ENCODE measurements around the gene GSN. TPM values are rescaled to one million over a fixed set of nuclear protein-coding genes. Genes with fewer than 3 reads are reported as not detected.

The GSN gene
- total RNA-seq, 1 experiment from 2014 or later, result 229 TPM

DNA sequence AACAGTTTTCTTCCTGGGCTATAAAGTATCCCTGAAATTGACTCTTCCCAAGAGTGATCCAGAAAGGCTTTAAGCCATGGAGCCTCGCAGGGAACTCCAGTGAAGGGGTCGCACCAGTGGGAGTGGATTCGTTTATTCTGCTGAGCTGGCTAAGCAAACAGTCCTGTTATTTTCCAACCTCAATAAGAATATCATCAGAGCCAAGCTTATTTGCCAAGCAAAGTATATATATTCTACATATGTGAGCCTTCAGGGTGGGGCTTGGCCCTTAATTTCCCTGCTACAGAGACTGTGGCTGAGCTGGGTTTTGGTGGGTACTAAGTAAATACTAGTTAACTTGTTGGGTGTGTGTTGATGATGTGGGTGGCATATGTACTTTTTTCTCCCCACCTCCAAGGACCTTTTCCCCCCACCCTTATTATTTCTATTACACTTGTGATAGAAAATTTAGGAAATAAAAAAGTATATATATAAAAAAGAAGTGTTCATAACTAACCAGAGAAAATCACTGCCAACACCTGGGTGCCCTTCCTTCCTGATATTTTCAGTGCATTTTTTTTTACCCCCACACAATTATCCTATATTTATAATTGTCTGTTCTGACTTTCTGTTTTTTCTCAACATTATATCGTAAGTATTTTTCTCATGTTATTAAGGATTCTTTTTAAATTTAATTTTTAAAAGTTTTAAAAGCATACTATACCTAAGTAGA is 5.3 kb downstream of the GSN start:
- DNase-seq (ENCODE audit: low read depth), result no peak

DNA sequence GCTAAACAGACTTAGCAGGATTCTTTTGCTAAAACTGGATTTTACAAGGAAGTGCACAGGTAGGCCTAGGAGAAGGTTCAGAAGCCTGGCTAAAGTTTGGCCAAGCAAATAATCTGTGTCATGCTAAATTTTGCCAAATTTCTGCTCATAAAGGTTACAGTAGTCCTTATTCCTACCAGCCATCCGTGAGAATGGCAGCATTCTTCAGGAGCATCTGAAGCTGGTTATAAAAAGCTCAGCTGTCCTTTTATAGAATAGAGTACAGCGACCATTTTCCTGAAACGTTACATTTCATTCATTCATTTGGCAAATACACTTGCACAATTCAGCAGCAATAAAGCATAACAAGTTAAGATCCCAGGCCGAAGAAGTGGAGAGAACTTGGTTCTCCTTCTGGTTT is 6.9 kb downstream of the GSN start:
- DNase-seq (ENCODE audit: low read depth), result no peak

DNA sequence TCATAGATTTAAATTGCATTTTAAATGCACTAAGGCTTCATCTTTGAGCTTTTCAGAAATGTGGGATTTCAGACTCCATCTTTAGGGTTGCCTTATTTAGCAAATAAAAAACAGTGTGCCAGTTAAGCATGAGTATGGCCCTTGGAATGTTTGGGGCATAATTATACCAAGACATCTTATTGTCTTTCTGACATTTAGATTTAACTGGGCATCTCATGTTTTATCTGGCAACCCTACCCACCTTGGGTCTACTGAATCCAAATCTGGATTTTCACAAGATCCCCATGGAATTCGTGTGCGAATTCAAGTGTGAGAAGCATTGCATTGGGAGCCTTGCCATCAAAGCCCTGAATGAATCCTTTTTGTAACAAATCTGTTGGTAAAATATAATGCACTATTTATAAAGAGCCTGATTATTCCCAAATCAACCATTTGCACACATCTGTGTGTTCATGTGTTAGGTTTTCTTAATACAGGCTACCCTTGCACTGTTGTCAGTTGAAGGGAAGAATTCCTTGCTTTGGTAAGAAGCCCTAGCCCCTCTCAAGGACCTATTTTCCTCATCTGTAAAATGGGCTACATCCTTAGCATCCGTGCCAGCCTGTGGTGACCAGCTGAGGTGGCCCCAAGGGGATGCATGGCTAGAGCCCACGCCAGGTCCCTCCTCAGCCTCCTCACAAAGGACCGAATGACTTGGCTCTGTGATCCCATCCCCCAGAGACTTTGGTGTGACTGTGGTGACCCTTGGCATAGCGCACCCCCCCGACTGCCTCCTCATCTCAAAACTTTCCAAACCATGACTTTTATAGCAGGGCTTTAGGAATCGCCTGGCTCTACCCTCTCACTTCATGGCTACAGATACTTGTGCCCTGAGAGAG is 8.1 kb downstream of the GSN start:
- no peak for DNase-seq (ENCODE audit: low read depth)

DNA sequence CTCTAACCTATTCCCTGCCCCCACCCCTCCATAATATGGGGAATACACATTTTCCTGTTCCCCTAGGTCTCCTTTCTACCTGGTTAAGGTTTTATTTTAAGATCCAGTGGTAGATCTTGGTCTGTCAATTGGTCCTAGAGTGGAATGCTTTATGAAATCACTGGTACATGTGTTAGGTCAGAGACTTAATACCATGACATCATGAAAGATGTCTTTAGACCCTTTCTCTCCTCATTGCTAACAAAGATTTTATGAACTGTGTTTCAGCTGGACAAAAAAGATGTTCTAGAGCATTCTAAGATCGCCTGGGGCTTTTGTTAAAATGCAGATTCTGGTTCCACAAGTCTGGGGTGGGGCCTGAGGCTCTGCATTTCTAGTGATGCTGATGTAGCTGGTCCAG is 9.1 kb downstream of the GSN start:
- DNase-seq (ENCODE audit: low read depth), result no peak

DNA sequence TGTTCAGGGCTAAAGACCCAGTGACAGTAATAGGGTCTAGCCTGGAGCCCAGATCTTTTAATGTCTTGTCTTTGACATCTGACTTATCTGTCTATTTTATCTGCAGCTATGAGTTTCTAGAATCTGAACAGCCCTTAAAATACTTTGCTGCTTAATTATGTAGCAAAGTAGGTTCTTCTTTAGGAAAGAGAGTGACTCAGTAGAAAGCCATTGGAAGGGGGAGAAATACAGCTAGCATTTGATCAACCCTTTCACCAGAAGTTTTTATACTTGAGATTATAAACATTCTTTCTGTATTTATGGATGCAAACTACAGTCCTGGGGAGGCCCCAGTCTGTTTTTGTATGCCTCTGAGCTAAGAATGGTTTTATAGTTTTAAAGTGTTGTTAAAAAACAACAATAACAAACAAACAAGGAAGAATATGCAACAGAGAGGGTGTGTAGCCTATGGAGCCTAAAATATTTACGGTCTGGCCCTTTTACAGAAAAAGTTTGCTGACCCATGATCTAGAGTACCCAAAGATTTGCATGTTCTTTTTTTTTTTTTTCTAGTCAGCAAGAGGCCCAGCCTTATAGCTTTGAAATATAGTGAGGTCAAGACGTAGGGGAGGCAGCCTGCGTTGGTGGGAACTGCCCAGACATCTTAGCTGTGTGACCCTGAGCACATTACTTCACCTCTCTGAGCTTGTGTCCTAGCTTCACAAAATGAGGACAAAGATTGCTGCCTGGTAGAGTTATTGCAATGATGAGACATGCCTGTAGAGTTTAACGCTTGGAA is 9.7 kb downstream of the GSN start:
- DNase-seq (ENCODE audit: low read depth), result peak; percentile 49

DNA sequence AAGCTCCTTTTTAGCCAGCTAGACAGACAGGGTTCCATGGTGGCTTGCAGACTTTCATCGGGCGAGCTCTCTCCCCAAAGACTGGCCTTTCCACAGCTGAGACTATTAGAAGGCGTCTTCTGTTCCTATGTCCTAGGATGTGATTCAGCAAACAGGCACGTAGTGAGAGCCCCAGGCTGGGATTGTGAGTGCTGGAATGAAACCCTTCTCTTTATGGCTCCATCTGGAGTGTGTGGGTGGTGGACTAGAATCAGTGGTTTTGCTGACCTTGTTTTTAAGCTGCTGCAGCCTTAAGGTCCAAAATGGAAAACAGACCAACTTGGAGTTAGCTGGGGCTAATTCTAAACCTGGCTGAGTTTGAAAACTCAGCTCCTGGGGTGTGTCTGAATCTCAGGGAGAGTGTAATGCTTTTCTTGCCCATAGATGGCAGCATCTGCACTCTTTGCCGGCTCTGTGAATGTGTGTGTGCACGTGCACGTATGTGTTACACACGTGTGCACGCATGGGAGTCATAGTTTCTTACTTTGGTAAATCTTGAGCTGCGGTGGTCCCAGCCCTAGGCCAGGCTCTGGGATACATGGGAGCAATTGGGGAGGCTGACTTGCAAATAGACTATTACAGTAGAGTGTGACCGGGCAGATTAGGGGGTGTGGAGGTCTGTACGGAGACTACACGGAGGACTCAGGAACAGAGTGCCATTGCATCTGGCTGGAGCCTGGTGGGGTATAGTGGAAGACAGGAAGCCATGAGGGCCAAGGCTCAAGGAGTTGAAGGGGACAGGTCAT is 10.7 kb downstream of the GSN start:
- peak; percentile 99 for DNase-seq (ENCODE audit: low read depth)

DNA sequence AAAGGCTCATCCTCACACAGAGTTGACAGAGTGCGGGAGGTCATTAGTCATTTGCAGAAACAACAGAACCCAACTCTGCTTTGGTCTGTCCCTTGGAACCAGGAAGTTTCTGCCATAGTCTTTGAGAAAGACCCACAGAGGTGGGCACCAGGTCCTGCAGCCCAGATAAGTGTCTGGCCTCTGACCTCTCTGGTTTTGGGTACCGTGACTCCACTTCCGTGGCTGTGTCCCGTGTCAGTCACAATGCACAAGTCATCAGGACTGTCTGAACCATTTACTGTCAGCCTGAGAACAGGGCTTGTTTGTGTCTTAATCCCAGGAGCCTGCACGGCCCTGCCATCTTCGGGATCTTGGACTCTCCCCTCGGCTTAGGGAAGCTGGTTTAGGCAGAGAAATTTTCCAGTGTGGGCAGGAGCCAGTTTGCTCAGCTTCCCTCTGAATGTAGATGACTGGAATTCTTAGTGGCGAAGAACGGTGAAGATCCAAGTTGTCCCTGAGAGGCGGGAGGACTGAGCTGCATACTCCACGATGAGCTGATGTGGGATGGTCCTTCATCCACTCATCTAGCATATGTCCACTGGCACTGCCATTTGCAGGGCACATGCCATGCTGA is 11.9 kb downstream of the GSN start:
- no peak for DNase-seq (ENCODE audit: low read depth)

DNA sequence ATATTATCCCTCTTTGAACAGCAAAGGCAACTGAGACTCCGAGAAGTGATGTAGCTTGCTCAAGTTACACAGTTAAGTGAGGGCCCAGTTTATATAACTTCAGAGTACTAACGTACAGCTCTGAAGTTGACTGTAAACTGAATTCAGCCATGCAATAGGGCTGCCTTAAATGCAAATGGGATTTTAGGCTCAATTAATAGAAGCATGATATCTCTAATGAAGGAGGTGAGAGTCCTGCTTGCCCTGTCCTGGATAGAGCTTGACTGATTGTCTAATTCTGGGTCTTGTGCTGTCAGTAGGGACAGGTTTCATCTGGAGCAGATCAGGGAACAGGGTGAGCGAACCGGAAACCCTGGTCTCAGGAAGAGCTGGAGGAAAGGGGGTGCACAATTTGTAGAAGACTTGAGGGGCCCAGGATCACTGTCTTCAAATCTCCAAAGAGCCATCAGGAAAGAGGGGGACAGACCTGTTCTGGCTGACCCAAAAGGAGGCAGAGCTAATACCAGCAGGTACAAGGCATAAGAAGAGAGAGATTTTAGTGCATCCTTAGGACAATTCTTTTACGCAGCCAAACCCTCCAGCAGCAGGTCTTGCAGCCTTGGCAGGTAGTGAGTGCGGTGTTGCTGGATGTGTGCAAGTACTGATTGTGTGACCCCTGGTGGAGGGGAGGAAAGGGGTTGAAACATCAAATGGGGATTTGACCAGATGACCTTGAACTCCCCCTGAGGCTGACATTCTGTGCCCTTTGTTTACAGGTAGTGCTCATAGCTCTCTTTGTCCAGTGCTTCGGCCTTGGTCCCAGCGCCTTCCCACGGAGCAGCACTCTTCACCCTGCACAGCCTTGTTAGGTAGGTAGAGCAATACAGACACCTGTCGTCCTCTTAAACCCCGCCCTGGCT is 13.0 kb downstream of the GSN start:
- DNase-seq (ENCODE audit: low read depth), result no peak

DNA sequence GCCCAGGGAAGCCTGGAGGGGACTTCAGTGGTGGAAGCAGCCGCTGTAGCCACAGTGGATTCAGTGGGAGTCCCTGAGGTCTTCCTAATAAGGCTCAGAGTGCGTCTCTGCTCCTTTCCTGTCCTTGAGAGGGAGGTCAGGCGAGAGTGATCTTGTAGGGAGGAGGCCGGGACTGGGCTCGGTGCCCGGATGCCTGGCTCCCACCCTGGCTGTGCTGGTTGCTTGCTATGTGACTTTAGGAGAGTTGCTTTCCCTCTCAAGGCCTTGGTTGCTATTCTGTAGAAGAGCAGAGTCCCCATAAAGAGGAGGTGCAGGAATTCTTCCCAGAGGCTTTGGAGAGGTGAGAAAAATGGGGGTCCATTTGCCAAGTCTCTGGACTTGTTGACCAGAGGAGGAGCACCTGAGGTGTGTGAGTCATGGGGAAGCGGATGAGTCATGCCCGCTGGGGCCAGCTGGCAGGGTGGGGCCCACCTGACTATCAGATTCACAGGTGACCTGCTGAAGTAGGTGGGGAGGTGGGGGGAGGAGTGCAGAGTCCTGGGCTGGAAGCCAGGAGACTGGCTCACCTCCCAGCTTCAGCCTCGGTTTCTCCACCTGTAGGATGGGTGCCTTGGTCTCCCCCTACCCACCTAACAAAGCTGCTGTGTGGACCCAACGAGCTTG is 13.8 kb downstream of the GSN start:
- peak; percentile 80 for DNase-seq (ENCODE audit: low read depth)

DNA sequence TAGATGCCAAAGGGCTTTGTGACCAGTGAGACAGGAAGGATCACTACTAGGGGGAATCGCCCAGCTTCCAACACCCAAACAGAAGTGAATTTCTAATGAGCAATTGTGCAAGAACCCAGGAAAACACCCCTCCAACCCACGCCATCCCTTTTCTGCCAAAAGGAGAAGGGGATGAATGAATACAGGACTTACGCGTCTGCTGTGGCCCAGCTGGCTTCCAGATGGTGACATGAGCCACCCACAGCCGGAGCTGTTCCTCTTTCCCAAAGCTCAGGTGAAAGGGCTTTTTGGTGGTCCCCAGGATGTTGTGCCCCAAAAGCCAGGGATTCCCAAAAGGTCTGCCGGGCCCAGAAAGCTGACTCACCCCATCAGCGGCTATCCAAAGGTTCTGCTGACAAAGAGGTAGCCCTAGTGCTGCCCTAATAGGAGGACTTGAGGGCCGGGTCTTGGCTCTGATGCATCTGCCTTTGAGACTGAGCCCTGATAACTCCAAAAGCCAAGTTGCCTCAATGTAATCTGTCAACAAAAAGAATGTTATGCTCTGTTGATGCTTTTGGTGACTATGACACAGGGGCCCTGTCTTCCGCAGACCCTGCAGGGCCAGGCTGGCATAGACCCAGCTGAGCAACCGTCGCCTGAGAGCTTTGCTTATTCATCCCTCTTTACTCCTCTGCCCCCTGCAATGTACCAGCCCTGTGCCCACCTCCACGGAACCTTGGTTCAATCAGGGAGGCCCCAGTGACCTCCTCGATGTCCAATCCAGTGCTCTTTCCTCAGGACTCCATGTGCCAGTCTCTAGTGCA is 14.5 kb downstream of the GSN start:
- DNase-seq (ENCODE audit: low read depth), result peak; percentile 92

DNA sequence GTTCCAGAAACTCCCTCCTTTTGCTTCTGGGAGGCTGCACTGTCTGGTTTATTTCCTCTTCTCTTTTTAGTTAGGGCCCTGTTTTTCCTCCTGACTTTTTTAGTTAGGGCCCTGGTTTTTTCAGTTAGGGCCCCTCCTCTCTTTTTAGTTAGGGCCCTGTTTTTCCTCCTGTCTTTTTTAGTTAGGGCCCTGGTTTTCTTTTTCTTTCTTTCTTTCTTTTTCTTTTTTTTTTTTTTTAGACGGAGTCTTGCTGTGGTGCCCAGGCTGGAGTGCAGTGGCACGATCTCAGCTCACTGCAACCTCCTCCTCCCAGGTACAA is 15.1 kb downstream of the GSN start:
- no peak for DNase-seq (ENCODE audit: low read depth)

DNA sequence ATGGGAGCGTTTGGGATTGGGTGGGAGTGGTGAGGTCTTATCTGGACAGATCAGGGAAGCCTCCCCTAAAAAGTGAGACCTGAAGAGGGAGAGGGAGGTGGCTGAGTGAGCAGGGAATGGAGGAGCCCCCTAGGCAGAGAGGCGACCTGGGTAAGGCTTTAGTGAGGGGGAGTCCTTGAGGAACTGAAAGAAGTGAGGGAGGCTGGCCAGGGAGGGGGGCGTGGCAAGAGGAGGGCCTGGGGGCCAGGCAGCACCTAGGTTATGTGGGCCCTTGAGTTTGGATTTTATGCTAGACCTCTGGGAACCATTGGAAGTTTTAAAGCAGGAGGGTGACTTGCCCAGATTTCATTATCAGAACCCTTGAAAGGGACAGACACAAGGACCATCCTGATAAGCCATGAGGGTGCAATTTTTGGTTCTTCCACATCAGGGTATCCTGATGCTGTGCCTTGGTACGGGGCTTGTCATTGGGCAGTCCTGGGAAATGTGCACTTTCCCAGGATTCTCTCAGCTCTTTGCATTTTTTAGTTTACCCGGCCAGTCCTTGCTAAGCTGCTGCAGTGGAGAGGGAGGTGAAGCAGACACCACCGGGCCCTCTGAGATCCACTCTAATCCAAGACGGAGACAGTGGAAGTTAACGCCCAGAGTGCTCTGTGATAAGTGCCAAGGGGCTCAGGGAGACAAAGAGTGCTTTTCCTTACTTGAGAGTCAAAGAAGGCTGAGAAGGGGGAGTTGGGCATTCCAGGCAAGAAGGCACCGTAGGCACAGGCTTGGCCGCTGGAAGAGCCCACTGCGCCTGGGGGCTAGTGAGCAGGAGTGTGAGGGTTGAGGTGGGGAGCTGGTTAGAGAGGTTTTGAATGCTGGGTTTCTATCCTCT is 16.1 kb downstream of the GSN start:
- no peak for DNase-seq (ENCODE audit: low read depth)

DNA sequence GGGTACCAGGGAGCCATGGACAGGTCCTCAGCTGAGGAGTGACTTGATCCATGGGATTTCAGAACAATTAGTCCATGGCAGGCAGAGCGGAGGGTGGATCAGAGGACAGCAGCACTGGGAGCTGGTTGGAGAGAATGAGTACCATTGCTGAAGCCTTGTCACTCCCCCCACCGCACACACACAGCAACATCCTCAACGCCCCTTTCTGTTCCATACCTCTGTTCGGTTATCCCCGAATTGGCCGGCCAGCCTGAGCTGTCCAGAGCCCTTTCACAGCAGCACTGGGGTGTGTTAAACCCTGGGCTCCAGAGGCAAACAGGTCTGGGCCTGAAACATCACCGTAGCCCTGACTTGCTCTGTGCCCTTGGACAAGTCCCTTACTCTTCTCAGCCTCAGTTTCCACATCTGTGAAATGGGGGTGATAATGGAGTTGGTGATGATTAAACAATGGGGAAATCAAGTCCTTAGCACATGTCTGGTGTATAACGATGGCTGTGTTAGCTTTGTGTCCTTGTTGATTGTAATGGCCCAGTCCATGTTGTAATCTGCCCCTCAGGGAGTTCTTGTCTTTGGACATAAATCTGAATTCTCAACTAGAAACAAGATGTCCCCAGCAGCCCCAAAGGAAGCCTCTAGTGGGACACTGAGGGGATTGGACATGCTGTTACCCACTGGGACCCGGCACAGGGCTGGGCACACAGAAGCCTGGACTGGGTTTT is 16.9 kb downstream of the GSN start:
- no peak for DNase-seq (ENCODE audit: low read depth)

DNA sequence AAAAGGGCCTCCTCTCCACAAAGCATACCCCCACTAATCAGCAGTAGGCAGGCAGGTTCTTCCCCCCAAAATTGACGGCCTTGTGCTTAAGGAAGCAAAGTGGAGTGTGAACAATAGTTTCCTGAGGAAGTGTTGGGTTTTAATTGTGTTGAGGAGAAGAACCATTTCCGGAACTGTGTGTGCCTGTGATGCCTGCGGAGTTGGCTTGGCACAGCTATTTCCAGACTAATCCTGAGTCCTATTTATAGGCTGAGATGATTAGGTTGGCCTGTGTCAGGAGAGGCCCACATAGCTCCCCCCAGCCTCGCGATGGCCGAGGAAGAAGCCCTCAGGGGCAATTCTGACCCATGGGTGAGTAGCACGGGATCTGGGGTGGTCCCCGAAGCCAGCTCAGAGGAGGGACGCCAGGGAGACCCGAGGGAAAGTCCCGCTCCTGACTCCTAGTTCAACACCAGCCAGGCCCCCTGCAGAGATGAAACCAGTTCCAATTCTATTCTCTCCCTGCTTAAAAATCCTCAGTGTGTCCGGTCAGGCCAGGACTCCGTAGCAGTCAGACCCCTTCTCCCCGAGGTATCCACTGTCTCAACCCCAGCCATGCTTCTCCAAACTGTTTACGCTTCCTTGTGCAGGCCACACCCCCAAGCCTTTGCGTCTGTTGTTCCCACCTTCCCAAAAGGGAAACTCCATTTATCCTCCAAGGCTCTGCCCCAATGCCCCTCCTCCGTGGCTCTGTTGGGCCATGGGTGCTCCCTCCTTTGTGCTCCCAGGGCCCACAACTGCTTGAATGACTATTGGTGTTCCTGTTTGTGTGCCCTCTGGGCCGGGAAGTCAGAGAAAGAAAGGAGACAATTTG is 18.1 kb downstream of the GSN start:
- peak; percentile 96 for DNase-seq (ENCODE audit: low read depth)

DNA sequence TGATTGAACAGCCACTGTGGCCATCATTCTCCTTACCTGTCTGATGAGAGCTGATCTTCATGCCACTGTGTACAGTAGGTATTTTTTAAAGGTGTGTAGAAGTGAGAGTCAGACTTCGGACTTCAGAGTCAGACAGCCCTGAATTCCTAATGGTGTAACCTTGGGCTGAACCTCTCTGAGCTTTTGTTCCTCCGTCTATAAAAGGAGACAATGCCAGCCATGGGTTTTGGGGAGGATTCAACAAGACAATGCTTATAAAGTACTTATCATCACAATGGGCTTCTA is 18.7 kb downstream of the GSN start:
- DNase-seq (ENCODE audit: low read depth), result no peak

DNA sequence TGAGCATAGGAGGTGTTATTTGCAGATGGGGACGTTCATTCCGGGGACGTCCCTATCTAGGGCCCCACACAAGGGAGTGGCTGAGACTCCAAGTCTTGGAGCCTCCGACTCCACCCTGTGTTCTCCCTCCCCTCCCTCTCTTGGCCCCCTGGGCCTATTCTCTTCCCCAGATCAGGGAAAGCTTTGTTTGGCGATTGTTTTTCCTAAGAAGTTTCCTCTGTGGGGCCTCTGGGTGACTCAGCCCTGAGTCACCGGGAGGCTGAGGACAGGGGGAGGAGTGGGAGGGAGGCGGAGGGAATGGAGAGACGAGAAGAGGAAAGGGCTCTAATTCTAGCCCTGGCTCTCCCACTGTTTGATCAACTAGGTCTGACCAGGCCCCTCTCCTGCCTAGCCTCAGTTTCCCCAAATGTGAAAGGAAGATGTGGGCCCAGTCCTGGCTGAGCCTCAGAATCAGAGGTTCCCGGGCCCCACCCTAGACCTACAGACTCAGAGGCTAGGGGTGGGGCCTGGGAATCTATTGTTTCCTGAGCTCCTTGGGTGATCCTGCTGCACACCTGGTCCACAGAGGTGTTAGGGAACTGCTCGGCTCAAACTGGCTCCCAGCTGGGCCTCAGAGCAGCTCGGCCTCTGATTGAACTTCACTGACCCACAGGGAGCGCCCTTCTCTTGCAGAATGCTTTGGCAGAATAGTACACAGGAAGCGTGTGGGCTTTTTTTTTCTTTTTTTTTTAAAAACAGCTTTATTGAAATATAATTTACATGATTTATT is 19.2 kb downstream of the GSN start:
- peak; percentile 98 for DNase-seq (ENCODE audit: low read depth)
